GM12878 (cell line): ENCODE data around the gene TMEM120B.

ENCODE experiments used
- CTCF ChIP-seq, 3 experiments: IDR thresholded peaks in 2 of 3; conservative IDR thresholded peaks in 1 of 3; 2 replicates each; pipeline ENCODE4 v1.5.1; 2011; ENCODE audit warnings: low read depth in 3 of 3, low read length in 3 of 3, mild to moderate bottlenecking in 3 of 3, control low read depth in 2 of 3, moderate library complexity in 2 of 3, inconsistent platforms in 1 of 3, mixed read lengths in 1 of 3; ENCODE audit not compliant: control insufficient read depth in 2 of 3, insufficient read depth in 1 of 3; ENCODE audit errors: extremely low read depth in 1 of 3
- GABPA ChIP-seq: IDR thresholded peaks from 2 replicates; pipeline ENCODE4 v1.6.1; 2014; ENCODE audit warnings: antibody characterized with exemption, low read depth, mild to moderate bottlenecking, inconsistent platforms
- HCFC1 ChIP-seq: fragments of 150-350 bp; IDR thresholded peaks from 2 replicates; pipeline ENCODE4 v1.6.1; 2014; ENCODE audit warnings: low read length
- RFX5 ChIP-seq: IDR thresholded peaks from 2 replicates; pipeline ENCODE4 v1.6.1; 2011; ENCODE audit warnings: low read depth, low read length, improper control_type of control experiment
- SMAD1 ChIP-seq: fragments of 450-650 bp; IDR thresholded peaks from 2 replicates; pipeline ENCODE4 v1.6.1; 2018; ENCODE audit warnings: mild to moderate bottlenecking, low read depth; ENCODE audit not compliant: partially characterized antibody
- STAT1 ChIP-seq: fragments of 450-650 bp; conservative IDR thresholded peaks from 2 replicates; pipeline ENCODE4 v1.6.1; 2014; ENCODE audit warnings: antibody characterized with exemption, mild to moderate bottlenecking
- TARDBP ChIP-seq: IDR thresholded peaks from 2 replicates; pipeline ENCODE4 v1.6.1; 2016; ENCODE audit warnings: borderline replicate concordance

GRCh38 chr12:121751749-121752351 is 39.3 kb downstream of the TMEM120B start:
- TF ChIP-seq STAT1: no peak
- TF ChIP-seq SMAD1: no peak
- TF ChIP-seq GABPA: no peak
- no peak for TF ChIP-seq HCFC1
- no peak for TF ChIP-seq CTCF (IDR thresholded peaks at IDR 0.05 in 2 of 3, conservative IDR thresholded peaks at IDR 0.05 in 1 of 3; ENCODE audit: control insufficient read depth in 2 of 3, extremely low read depth in 1 of 3, insufficient read depth in 1 of 3, low read depth in 3 of 3, low read length in 3 of 3)
- no peak for TF ChIP-seq TARDBP
- TF ChIP-seq RFX5: no peak
